Heart left ventricle (tissue), 16 donors: ENCODE measurements around the gene CACNB2. TPM values are rescaled to one million over a fixed set of nuclear protein-coding genes. Genes with fewer than 3 reads are reported as not detected.
"Not testable (repeated sequence)": the region's sequence is repeated elsewhere in the genome, so short reads cannot be mapped to it uniquely, and the experiment has no call there.

Experiments
- ATAC-seq, 4 donors: fragments of 200-7000 bp; cut with Tn5 transposase; one replicate each; pipeline ENCODE4 v1.9.1; 2020 to 2022; ENCODE audit warnings: moderate library complexity in 4 of 4, mild to moderate bottlenecking in 3 of 4, moderate number of reproducible peaks in 1 of 4
- DNase-seq, 5 donors: peaks; one replicate each; pipeline ENCODE4 v3.0.0-alpha.2; 2020
- H3K27ac ChIP-seq, 12 donors: fragments of 200-600 bp; sonication (generic) in 4 of 12; one replicate each; pipeline versions ENCODE4 v1.5.0 to v1.8.0; 2016 to 2022; ENCODE audit warnings: mild to moderate bottlenecking in 2 of 12
- H3K27me3 ChIP-seq, 9 donors: fragments of 200-600 bp; sonication (generic) in 2 of 9; one replicate each; pipeline versions ENCODE4 v1.5.1 to v1.8.0; 2016 to 2022; ENCODE audit warnings: mild to moderate bottlenecking in 3 of 9
- H3K36me3 ChIP-seq, 9 donors: fragments of 200-600 bp; sonication (generic) in 2 of 9; one replicate each; pipeline versions ENCODE4 v1.5.0 to v1.8.0; 2018 to 2022; ENCODE audit warnings: mild to moderate bottlenecking in 2 of 9
- H3K4me1 ChIP-seq, 12 donors: fragments of 200-600 bp; sonication (generic) in 4 of 12; one replicate each; pipeline versions ENCODE4 v1.5.0 to v1.8.0; 2016 to 2022; ENCODE audit warnings: mild to moderate bottlenecking in 3 of 12
- H3K4me3 ChIP-seq, 12 donors: fragments of 200-600 bp; sonication (generic) in 4 of 12; one replicate each; pipeline versions ENCODE4 v1.5.0 to v1.8.0; 2017 to 2022; ENCODE audit warnings: mild to moderate bottlenecking in 9 of 12, moderate library complexity in 4 of 12
- H3K9me3 ChIP-seq, 12 donors: fragments of 200-600 bp; sonication (generic) in 4 of 12; one replicate each; pipeline versions ENCODE4 v1.5.0 to v1.8.0; 2016 to 2022; ENCODE audit warnings: mild to moderate bottlenecking in 1 of 12
- POLR2A ChIP-seq, 2 donors: fragments of 450-650 bp; IDR thresholded peaks; one replicate each; pipeline ENCODE4 v1.6.1; 2017; ENCODE audit warnings: antibody characterized with exemption in 2 of 2, mild to moderate bottlenecking in 2 of 2, moderate library complexity in 2 of 2
- WGBS, 4 donors: extraction: QIAGEN DNeasy Blood & Tissue Kit in 2 of 4; methylation state at CpG; one replicate each; pipeline versions ENCODE4 v1.1.5 to v1.1.7; 2013 to 2018; 5-methylcytosine and 5-hydroxymethylcytosine counted together
- intact Hi-C, 10 donors: fragments of 100-400 bp; cut with DNase I; formaldehyde crosslinking; loops; one replicate each; pipeline versions ENCODE4 v1.11.1 to v1.14.2; 2022
- polyA plus RNA-seq, 2 donors: library from polyadenylated mRNA; stranded (reverse); fragments of 200-250 nt; gene quantifications; one replicate each; pipeline ENCODE4 v1.2.3, GENCODE V29; 2013
- total RNA-seq, 9 donors: library from RNA; depleted of rRNA in 2 of 9; stranded (reverse); fragments of >200 nt in 2 of 9; fragmentation: NEBNext Ultra II Directional in 3 of 9; extraction: Animal tissue kit (Norgen Biotek cat#: 25700) in 3 of 9; gene quantifications; one replicate each; pipeline versions ENCODE4 v1.1.0 to v1.2.4, GENCODE V29; 2016 to 2023
- TF ChIP-seq, protein P1 (sequence below), 12 donors: fragments of 200-600 bp; sonication (generic) in 4 of 12; IDR thresholded peaks; one replicate each; pipeline versions ENCODE4 v1.5.0 to v1.8.0; 2018 to 2022; ENCODE audit warnings: antibody characterized with exemption in 12 of 12, mild to moderate bottlenecking in 5 of 12
- donor health status: ischemic (EF 13 %, LVEDD 7.1; RV severe dilation, severe dysfunction).
- donor health status: healthy with polysubstance abuse.
- donor health status: DM: no; HTN: yes; CAD: no.
- donor health status: DM: no; HTN: no; CAD: no.
- donor health status: ischemic (EF 25% LVEDD 6.9; RV normal size, moderate dysfunction).
- donor health status: ischemic (EF 25% LVEDD 5.7; RV mildly dilated, moderate dysfunction).
- donor health status: healthy.
- donor health status: DM: yes; HTN: yes; CAD: no.
- donor health status: ischemic (EF 35%, LVEDD 5.7; RV mildly dilated, moderate dysfunction).
- donor health status: nonischemic (EF 11% LVEDD 7.7; RV severe dilation, severe dysfunction).
- donor health status: DM: yes; HTN: yes; CAD: no.
- donor health status: PGD.
- donor health status: ischemic (EF 29% LVEDD 5.4; RV normal size, mild dysfunction).
- donor health status: nonischemic (EF 23%, LVEDD 6.1; RV moderate dilation, normal function).

The CACNB2 gene
- total and polyA plus RNA-seq, 11 donors = 11.4 to 63.2 (median 33.2) TPM

GRCh38 chr10:18438361-18439126 is 298.3 kb downstream of the CACNB2 start:
- no peak overlapping the region for H3K4me3 ChIP-seq
- WGBS, 4 donors = 48 to 70% (median 53%) methylated on average over 17 of the region's 17 CpGs
- H3K9me3 ChIP-seq = no peaks in the 10 kb centered on the region
- H3K4me1 ChIP-seq = peaks cover 0 to 30% (median 0%) of the 10 kb centered on the region in 12 donors
- ATAC-seq = peak; percentile 89 to 91 (median 89)
- no peaks in the 10 kb centered on the region for H3K36me3 ChIP-seq
- peak overlapping the region; percentile 66 to 92 (median 84) for H3K27ac ChIP-seq
- TF ChIP-seq, protein P1, sequence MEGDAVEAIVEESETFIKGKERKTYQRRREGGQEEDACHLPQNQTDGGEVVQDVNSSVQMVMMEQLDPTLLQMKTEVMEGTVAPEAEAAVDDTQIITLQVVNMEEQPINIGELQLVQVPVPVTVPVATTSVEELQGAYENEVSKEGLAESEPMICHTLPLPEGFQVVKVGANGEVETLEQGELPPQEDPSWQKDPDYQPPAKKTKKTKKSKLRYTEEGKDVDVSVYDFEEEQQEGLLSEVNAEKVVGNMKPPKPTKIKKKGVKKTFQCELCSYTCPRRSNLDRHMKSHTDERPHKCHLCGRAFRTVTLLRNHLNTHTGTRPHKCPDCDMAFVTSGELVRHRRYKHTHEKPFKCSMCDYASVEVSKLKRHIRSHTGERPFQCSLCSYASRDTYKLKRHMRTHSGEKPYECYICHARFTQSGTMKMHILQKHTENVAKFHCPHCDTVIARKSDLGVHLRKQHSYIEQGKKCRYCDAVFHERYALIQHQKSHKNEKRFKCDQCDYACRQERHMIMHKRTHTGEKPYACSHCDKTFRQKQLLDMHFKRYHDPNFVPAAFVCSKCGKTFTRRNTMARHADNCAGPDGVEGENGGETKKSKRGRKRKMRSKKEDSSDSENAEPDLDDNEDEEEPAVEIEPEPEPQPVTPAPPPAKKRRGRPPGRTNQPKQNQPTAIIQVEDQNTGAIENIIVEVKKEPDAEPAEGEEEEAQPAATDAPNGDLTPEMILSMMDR (IDR thresholded peaks at IDR 0.05) = no peak
- no peak for TF ChIP-seq POLR2A (IDR thresholded peaks at IDR 0.05)
- H3K27me3 ChIP-seq = no peaks in the 10 kb centered on the region
- peak in 4 of 5 donors; percentile 30 to 68 (median 45) for DNase-seq
- intact Hi-C loops = loop anchor here in 1 of 10 donors (2.0 kb wide), 1 partner anchor 34 kb away; no protein-coding TSS in a partner anchor

DNA sequence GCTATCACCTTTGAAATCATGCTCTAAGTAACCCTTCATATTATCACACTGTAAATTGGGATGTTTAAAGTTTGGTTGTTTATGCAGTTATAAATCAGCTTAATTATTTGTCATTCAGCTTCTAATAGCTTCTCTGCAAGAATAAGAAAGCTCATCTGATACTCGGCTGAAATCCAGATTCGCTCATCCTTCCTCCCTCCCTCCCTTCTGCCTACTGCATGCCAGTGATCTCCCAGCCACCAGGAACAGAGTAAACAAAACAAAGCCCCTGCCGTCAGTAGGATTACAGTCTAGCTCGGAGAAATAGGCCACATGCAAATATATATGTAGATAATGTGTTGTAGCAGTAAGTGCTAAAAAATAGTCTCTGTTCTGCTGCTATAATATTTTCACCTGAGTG is 299.4 kb downstream of the CACNB2 start:
- no peak for TF ChIP-seq POLR2A (IDR thresholded peaks at IDR 0.05)
- TF ChIP-seq, protein P1 (IDR thresholded peaks at IDR 0.05) = no peak
- Histone ChIP-seq H3K4me3 (no peak overlapping the region), H3K27me3 (no peaks in the 10 kb centered on the region), H3K4me1 (peaks cover 0 to 33% (median 0%) of the 10 kb centered on the region in 12 donors), H3K9me3 (no peaks in the 10 kb centered on the region), H3K36me3 (no peaks in the 10 kb centered on the region), H3K27ac (peak overlapping the region; percentile 66 to 92 (median 84))
- DNase-seq (no peak), ATAC-seq (peak in 3 of 4 donors; percentile 21 to 53 (median 51))
- WGBS, 4 donors = 54 to 63% (median 55%) methylated on average over 4 of the region's 4 CpGs
- intact Hi-C loops = loop anchor here in 1 of 10 donors (2.0 kb wide), 1 partner anchor 33 kb away; no protein-coding TSS in a partner anchor

GRCh38 chr10:18445635-18446034 is 305.4 kb downstream of the CACNB2 start:
- H3K27ac ChIP-seq = peak overlapping the region in 6 of 12 donors; percentile 16 to 51 (median 22)
- H3K27me3 ChIP-seq, DNase-seq, intact Hi-C loops, H3K36me3 ChIP-seq, H3K4me3 ChIP-seq, H3K9me3 ChIP-seq, ATAC-seq: not testable (repeated sequence)
- WGBS, 4 donors = 79 to 84% (median 83%) methylated on average over 6 of the region's 6 CpGs
- H3K4me1 ChIP-seq = peaks cover 0 to 34% (median 4%) of the 10 kb centered on the region in 12 donors

- no peak for DNase-seq
- TF ChIP-seq, protein P1 (IDR thresholded peaks at IDR 0.05) = no peak
- no peak for TF ChIP-seq POLR2A (IDR thresholded peaks at IDR 0.05)
- Histone ChIP-seq H3K27ac (peak overlapping the region in 4 of 12 donors; percentile 16 to 51 (median 21)), H3K27me3 (no peaks in the 10 kb centered on the region), H3K4me1 (peaks cover 0 to 37% (median 4%) of the 10 kb centered on the region in 12 donors), H3K36me3 (no peaks in the 10 kb centered on the region), H3K4me3 (no peak overlapping the region), H3K9me3 (no peaks in the 10 kb centered on the region)
- ATAC-seq = no peak
- intact Hi-C loops = no loop called here
Observed at GRCh38 chr10:18446205-18446604, 306.0 kb downstream of the CACNB2 start.
